ENCODE data around the gene GPR176. TPM values are rescaled to one million over a fixed set of nuclear protein-coding genes. Genes with fewer than 3 reads are reported as not detected.

The GPR176 gene
- total RNA-seq, 4 donors from 2014 or later: 0.53 to 6.2 (median 3.0) TPM

GRCh38 chr15:39939487-39940452, 19.7 kb upstream of the GPR176 start:
- no peak for TF ChIP-seq POLR2A (IDR thresholded peaks at IDR 0.05)
- TF ChIP-seq CTCF (IDR thresholded peaks at IDR 0.05): no peak
- intact Hi-C loops (cut with DNase I; ENCODE audit: low total_unique reads): no loop called here
- 67 to 74% methylated on average over 6 of the region's 6 CpGs for WGBS, 2 donors
- H3K4me3 ChIP-seq (ENCODE audit: low read depth, poor library complexity, severe bottlenecking): no peak overlapping the region
- DNase-seq (ENCODE audit: low spot score in 2 of 2): no peak

- TF ChIP-seq CTCF (IDR thresholded peaks at IDR 0.05) (no peak), POLR2A (IDR thresholded peaks at IDR 0.05) (no peak)
- 79 to 86% methylated on average over 5 of the region's 5 CpGs for WGBS, 2 donors
- no peak overlapping the region for H3K4me3 ChIP-seq (ENCODE audit: low read depth, poor library complexity, severe bottlenecking)
- intact Hi-C loops (cut with DNase I; ENCODE audit: low total_unique reads): no loop called here
- DNase-seq (ENCODE audit: low spot score in 2 of 2): no peak
Measured at GRCh38 chr15:39937696-39938095, 17.6 kb upstream of the GPR176 start.

GRCh38 chr15:39936681-39937080, 16.6 kb upstream of the GPR176 start:
- WGBS, 2 donors: 85 to 89% methylated on average over 3 of the region's 3 CpGs
- intact Hi-C loops (cut with DNase I; ENCODE audit: low total_unique reads): no loop called here
- TF ChIP-seq CTCF (IDR thresholded peaks at IDR 0.05) (no peak), POLR2A (IDR thresholded peaks at IDR 0.05) (no peak)
- DNase-seq (ENCODE audit: low spot score in 2 of 2): no peak
- no peak overlapping the region for H3K4me3 ChIP-seq (ENCODE audit: low read depth, poor library complexity, severe bottlenecking)

- TF ChIP-seq CTCF (IDR thresholded peaks at IDR 0.05) (no peak), POLR2A (IDR thresholded peaks at IDR 0.05) (no peak)
- no peak overlapping the region for H3K4me3 ChIP-seq (ENCODE audit: low read depth, poor library complexity, severe bottlenecking)
- intact Hi-C loops (cut with DNase I; ENCODE audit: low total_unique reads): no loop called here
- DNase-seq (ENCODE audit: low spot score in 2 of 2): no peak
- WGBS, 2 donors: 94 to 95% methylated on average over 7 of the region's 7 CpGs
Measured at GRCh38 chr15:39936187-39936586, 16.1 kb upstream of the GPR176 start.

GRCh38 chr15:39935241-39935640, 15.2 kb upstream of the GPR176 start:
- TF ChIP-seq POLR2A (IDR thresholded peaks at IDR 0.05) (no peak), CTCF (IDR thresholded peaks at IDR 0.05) (no peak)
- 90 to 95% methylated on average over 4 of the region's 4 CpGs for WGBS, 2 donors
- no peak overlapping the region for H3K4me3 ChIP-seq (ENCODE audit: low read depth, poor library complexity, severe bottlenecking)
- no peak for DNase-seq (ENCODE audit: low spot score in 2 of 2)
- intact Hi-C loops (cut with DNase I; ENCODE audit: low total_unique reads): no loop called here
